Esophagus muscularis mucosa (tissue), 4 donors: ENCODE data around the gene RFX3. TPM values are rescaled to one million over a fixed set of nuclear protein-coding genes. Genes with fewer than 3 reads are reported as not detected.

Source experiments
- DNase-seq: peaks from one replicate; pipeline ENCODE4 v3.0.0-alpha.2; 2017; ENCODE audit errors: extremely low spot score
- H3K27ac ChIP-seq, 4 donors: fragments of 200-600 bp; sonication (generic); replicated peaks in 1 of 4; 1 replicate in 3 of 4; 2 replicates in 1 of 4; pipeline ENCODE4 v1.5.1; 2016 to 2019; ENCODE audit warnings: mild to moderate bottlenecking in 1 of 4
- H3K27me3 ChIP-seq, 4 donors: fragments of 200-600 bp; sonication (generic); one replicate each; pipeline versions ENCODE4 v1.5.1 to v1.6.0; 2016 to 2019
- H3K36me3 ChIP-seq, 4 donors: fragments of 200-600 bp; sonication (generic); one replicate each; pipeline ENCODE4 v1.5.1; 2016 to 2019
- H3K4me1 ChIP-seq, 4 donors: fragments of 200-600 bp; sonication (generic); one replicate each; pipeline ENCODE4 v1.5.1; 2016 to 2019
- H3K4me3 ChIP-seq, 4 donors: fragments of 200-600 bp; sonication (generic); 1 replicate in 2 of 4; 2 replicates in 2 of 4; pipeline ENCODE4 v1.5.1; 2016 to 2019; ENCODE audit warnings: mild to moderate bottlenecking in 4 of 4, moderate library complexity in 1 of 4
- H3K9me3 ChIP-seq, 4 donors: fragments of 200-600 bp; sonication (generic); 1 replicate in 3 of 4; 2 replicates in 1 of 4; pipeline ENCODE4 v1.5.1; 2016 to 2019
- CTCF ChIP-seq, 3 experiments: fragments of 200-600 bp in 2 of 3; fragments of 450-650 bp in 1 of 3; sonication (generic) in 2 of 3; IDR thresholded peaks; one replicate each; pipeline ENCODE4 v1.5.1; 2017 to 2019; ENCODE audit warnings: antibody characterized with exemption in 3 of 3, mild to moderate bottlenecking in 2 of 3, moderate library complexity in 1 of 3
- EP300 ChIP-seq: sonication (generic); formaldehyde crosslinking; IDR thresholded peaks from one replicate; pipeline ENCODE4 v1.6.1; 2017; ENCODE audit warnings: antibody characterized with exemption
- POLR2A ChIP-seq: fragments of 450-650 bp; IDR thresholded peaks from one replicate; pipeline ENCODE4 v1.6.1; 2017; ENCODE audit warnings: antibody characterized with exemption, moderate library complexity, mild to moderate bottlenecking, low read depth
- POLR2AphosphoS5 ChIP-seq, 2 donors: sonication (generic); formaldehyde crosslinking; IDR thresholded peaks; one replicate each; pipeline ENCODE4 v1.6.1; 2017; ENCODE audit warnings: antibody characterized with exemption in 2 of 2
- WGBS: methylation state at CpG from one replicate; pipeline ENCODE4 v1.1.5; 2018; 5-methylcytosine and 5-hydroxymethylcytosine counted together
- intact Hi-C: fragments of 100-400 bp; cut with DNase I; formaldehyde crosslinking; loops from one replicate; pipeline ENCODE4 v1.15.1; 2023
- total RNA-seq, 4 donors: library from RNA; depleted of rRNA; stranded (reverse); fragments of >200 nt; gene quantifications; one replicate each; pipeline versions ENCODE4 v1.1.0 to v1.2.1, GENCODE V29; 2016

The RFX3 gene
- total RNA-seq, result 1 to 10 TPM; 4.5 to 7.9 (median 5.5) TPM

DNA sequence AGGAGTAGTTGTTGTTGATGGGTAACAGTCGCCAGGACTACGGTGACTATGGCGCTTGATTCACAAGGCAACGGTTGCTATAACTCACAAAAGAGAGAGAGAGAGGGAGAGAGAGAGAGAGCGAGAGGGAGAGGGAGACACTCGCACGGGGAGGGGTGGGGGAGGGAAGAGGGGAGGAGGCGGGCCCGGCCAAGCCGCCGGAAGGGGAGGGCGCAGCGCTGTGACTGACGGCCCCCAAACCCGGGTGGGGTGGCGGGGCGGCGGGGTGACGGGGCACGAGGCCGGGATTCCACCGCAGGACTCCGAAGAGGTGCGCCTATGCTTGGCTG lies at the start of gene RFX3:
RFX3 (minus strand) TSS at position 166 of the 329 bp plus-strand sequence. CDS start 130,413 bp downstream, outside the sequence.
- Histone ChIP-seq H3K36me3 (no peaks in the 10 kb centered on the region), H3K27me3 (no peaks in the 10 kb centered on the region), H3K9me3 (no peaks in the 10 kb centered on the region), H3K27ac (peak within 1 kb of the TSS; percentile 99 to 100 (median 100)), H3K4me3 (peak within 1 kb of the TSS; percentile 85 to 98 (median 92)), H3K4me1 (peaks cover 0 to 48% (median 46%) of the 10 kb centered on the region in 4 donors)
- intact Hi-C loops, result no loop called here
- DNase-seq, result peak; percentile 96
- WGBS, result 2% methylated on average over 16 of the region's 24 CpGs
- TF ChIP-seq CTCF (IDR thresholded peaks at IDR 0.05) (no peak), EP300 (no peak), POLR2A (no peak), POLR2AphosphoS5 (IDR thresholded peaks at IDR 0.05) (no peak)

DNA sequence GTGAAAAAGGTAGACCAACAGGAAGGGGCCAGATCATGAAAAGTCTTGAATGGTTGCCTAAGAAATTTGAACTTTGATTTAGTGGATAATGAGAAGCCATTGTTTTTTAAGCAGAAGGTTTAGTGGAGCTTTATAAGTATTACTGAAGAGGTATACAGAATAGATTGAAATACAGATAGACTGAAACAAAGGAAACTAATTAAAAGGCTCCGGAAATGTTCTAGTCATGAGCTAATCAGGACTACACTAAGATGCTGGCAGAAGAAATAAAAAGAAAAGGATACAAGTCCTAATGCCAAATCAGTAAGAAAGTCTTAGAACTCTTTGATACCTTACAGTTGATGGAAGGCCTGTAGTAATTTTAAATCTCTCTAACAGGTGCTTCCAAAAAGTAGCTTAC lies 45.7 kb upstream of the RFX3 start:
- DNase-seq, result no peak
- TF ChIP-seq EP300 (no peak), CTCF (IDR thresholded peaks at IDR 0.05) (no peak), POLR2A (no peak), POLR2AphosphoS5 (IDR thresholded peaks at IDR 0.05) (no peak)
- no peak overlapping the region for H3K4me3 ChIP-seq
- no peaks in the 10 kb centered on the region for H3K36me3 ChIP-seq
- no peaks in the 10 kb centered on the region for H3K27me3 ChIP-seq
- intact Hi-C loops, result no loop called here
- 97% methylated on average over 1 of the region's 1 CpG for WGBS
- H3K27ac ChIP-seq, result no peak overlapping the region
- no peaks in the 10 kb centered on the region for H3K9me3 ChIP-seq
- no peaks in the 10 kb centered on the region for H3K4me1 ChIP-seq

DNA sequence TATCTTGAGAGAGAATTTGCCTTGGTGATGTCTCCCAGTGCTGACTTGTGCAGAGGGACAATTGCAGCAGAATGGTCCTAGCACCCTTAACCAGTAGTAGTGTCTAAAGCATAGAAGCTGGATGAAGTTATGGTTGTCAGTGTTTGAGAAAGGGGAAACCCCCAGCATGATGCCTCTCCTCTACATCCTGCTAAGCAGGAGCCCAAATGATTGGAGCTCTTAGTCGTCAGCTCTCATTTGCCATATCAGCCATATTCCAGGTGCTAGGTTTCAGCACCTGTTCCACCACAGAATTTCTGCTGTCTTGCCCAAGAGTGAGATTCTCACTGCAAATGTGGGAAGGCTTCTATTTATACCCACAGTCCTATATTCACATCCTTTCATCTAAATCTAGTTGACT lies 43.7 kb upstream of the RFX3 start:
- WGBS, result 75% methylated on average over 1 of the region's 1 CpG
- Histone ChIP-seq H3K4me1 (no peaks in the 10 kb centered on the region), H3K27ac (no peak overlapping the region), H3K9me3 (no peaks in the 10 kb centered on the region), H3K36me3 (no peaks in the 10 kb centered on the region), H3K4me3 (no peak overlapping the region), H3K27me3 (no peaks in the 10 kb centered on the region)
- no peak for DNase-seq
- TF ChIP-seq CTCF (IDR thresholded peaks at IDR 0.05) (no peak), POLR2A (no peak), POLR2AphosphoS5 (IDR thresholded peaks at IDR 0.05) (no peak), EP300 (no peak)
- intact Hi-C loops, result no loop called here

- Histone ChIP-seq H3K4me3 (no peak overlapping the region), H3K27ac (no peak overlapping the region)
- intact Hi-C loops, result no loop called here
Observed at GRCh38 chr9:3567988-3568387, 42.2 kb upstream of the RFX3 start.

DNA sequence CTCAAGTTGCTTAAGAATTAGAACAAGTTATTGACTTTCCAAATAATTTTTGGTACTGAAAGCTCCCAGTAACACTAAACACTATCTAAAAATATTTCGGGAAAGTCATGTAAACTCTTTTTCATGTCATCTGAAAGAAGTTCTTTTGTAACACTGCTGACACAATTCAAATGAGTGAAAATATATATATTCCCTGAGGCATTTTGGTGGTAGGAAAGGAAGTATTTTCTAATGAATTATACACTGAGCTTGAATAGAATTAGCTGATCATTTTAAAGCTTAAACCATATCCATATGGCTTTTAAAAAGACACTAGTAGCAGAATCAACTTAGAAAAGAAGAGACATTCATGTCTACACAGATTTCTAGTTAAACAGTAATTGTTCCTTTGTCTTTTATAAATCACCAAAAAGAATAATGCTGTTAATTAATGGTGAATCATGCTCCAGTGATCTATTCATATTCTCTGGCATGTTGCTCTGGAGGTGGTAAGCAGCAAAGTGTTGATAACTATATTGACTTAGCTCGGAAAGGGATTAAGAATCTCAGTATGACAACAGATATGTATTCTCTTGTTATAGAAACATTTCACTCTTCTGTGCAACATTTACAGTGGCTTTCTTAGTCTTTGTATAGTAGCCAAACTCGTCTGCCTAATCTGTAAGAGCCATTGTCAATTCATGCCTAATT lies 27.4 kb upstream of the RFX3 start:
- Histone ChIP-seq H3K36me3 (peaks cover 0 to 17% (median 0%) of the 10 kb centered on the region in 4 donors), H3K4me3 (no peak overlapping the region), H3K27me3 (no peaks in the 10 kb centered on the region), H3K9me3 (no peaks in the 10 kb centered on the region), H3K27ac (no peak overlapping the region), H3K4me1 (no peaks in the 10 kb centered on the region)
- 79% methylated on average over 3 of the region's 3 CpGs for WGBS
- intact Hi-C loops, result no loop called here
- DNase-seq, result no peak
- TF ChIP-seq EP300 (no peak), CTCF (IDR thresholded peaks at IDR 0.05) (no peak), POLR2AphosphoS5 (IDR thresholded peaks at IDR 0.05) (no peak)

More at GRCh38 chr9:3567988-3568387, 42.2 kb upstream of the RFX3 start:
- no peaks in the 10 kb centered on the region for H3K9me3 ChIP-seq
- no peaks in the 10 kb centered on the region for H3K4me1 ChIP-seq
- no peak for DNase-seq
- no peak for TF ChIP-seq EP300
- H3K36me3 ChIP-seq, result peaks cover 0 to 8% (median 0%) of the 10 kb centered on the region in 4 donors
- 77% methylated on average over 6 of the region's 6 CpGs for WGBS
- H3K27me3 ChIP-seq, result no peaks in the 10 kb centered on the region
